Measurements from ENCODE around the gene CCT7. TPM values are rescaled to one million over a fixed set of nuclear protein-coding genes. Genes with fewer than 3 reads are reported as not detected.

The CCT7 gene
- total and polyA plus RNA-seq, 2 donors = 117 to 178 TPM

DNA sequence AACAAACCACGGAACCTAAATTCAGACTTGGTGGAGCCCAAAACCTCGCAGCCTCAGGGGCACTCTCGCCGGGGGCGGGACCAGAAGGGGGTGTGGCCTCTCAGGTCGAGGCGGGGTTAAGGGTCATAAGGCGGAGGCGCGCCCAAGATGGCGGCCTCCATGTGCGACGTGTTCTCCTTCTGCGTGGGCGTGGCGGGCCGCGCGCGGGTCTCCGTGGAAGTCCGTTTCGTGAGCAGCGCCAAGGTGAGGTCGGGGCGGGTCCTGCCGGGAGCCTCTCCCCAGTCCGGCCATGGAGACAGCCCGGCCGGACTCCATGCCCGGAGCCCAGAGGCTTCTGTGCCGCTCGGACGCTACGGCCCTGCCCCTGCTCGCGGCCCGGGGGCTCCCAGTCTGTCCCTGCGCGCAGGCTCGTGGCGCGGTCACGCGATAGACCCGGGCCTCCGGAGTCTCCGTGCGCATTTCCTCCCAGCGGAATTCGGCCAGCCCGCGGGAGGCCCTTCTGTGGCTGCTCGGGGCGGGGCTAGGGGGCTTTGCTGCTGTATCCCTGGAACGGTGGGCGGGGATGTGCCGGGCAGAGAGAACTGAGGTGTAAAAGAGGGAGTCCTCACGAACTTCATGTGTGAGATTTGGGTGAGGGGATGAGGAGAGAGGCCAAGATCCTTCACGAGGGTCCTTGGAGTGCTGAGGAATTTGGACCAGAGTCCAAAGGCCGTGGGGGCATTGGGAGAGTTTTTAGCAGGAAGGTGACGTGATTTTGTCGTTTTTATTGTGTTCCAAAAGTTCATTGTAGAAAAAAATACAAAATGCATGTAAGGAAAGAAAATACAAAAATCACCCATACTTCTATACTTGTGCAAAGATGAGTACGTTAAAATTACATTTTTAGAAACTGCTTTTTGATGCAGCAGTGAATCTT is 19.7 kb upstream of the CCT7 start, which contains the start of gene SMYD5:
Gene SMYD5 (plus strand): TSS at position 126 of the 916 bp plus-strand sequence. CDS start 22 bp downstream, at position 148.
- Histone ChIP-seq H3K36me3 (ENCODE audit: insufficient read depth) (no peaks in the 10 kb centered on the region), H3K4me3 (ENCODE audit: low read depth, low read length) (peak within 1 kb of the TSS; percentile 90), H3K27ac (ENCODE audit: low read depth) (peak within 1 kb of the TSS; percentile 48), H3K4me1 (ENCODE audit: insufficient read depth) (no peaks in the 10 kb centered on the region)
- DNase-seq (ENCODE audit: extremely low spot score) = peak; percentile 53
- under 1% methylated on average over 64 of the region's 64 CpGs for WGBS

DNA sequence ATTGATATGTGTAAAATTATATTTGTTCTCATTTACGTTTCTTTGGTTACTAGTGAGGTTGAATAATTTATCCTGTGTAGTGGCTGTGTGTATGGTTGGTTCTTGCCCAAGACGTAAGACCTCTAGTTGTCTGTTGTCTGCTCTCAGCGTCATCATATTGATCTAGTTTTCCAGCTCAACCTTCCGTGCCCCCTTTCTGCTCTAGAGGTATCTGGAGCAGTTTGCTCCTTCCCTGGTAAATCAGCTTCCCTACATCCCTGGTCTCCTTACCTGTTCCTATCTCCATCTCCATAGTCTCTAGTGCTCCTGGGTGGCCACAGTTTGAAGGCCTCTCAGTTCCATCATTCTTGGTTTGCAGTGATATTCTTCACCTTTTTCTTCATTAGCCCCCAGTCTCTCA is 18.9 kb upstream of the CCT7 start:
- 72% methylated on average over 4 of the region's 4 CpGs for WGBS
- no peak for DNase-seq (ENCODE audit: extremely low spot score)
- H3K36me3 ChIP-seq (ENCODE audit: insufficient read depth) = no peaks in the 10 kb centered on the region
- H3K27ac ChIP-seq (ENCODE audit: low read depth) = no peak overlapping the region
- no peaks in the 10 kb centered on the region for H3K4me1 ChIP-seq (ENCODE audit: insufficient read depth)
- H3K4me3 ChIP-seq (ENCODE audit: low read depth, low read length) = no peak overlapping the region

DNA sequence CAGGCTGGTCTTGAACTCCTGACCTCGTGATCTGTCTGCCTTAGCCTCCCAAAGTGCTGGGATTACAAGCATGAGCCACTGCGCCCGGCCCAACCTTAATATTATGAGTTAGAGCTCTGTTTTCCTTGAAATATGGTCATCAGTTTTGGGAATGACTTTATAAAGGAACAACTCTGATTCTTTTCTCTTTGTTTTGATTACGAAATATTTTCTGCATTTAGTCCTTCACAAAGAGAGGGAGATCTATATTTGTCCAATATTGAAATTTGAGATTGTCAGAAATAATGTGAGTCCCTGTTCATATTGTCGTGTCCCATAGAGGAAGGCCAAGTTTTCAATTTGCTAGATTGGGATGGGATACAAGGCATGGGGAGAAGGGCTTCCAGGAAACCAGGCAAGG is 16.9 kb upstream of the CCT7 start:
- no peak overlapping the region for H3K27ac ChIP-seq (ENCODE audit: low read depth)
- 91% methylated on average over 5 of the region's 5 CpGs for WGBS
- no peaks in the 10 kb centered on the region for H3K4me1 ChIP-seq (ENCODE audit: insufficient read depth)
- no peak overlapping the region for H3K4me3 ChIP-seq (ENCODE audit: low read depth, low read length)
- H3K36me3 ChIP-seq (ENCODE audit: insufficient read depth) = no peaks in the 10 kb centered on the region
- no peak for DNase-seq (ENCODE audit: extremely low spot score)

DNA sequence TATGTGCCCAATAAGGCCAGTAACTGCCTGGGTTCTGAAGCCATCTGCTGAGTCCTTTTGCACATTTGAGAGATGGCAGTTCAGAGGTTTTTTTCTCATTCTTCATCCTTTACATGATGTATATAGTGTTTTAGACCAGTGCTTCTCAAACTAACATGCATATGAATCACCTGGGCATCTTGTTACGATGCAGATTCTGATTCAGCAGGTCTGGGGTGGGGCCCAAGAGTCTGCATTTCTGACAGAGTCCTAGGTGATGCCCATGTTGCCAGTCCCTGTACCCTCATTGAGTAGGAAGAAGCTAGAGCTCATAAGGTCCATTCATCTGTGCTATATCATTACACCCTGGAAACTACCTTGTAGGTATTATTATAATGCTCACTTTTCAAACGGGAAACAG is 16.3 kb upstream of the CCT7 start:
- no peak for DNase-seq (ENCODE audit: extremely low spot score)

DNA sequence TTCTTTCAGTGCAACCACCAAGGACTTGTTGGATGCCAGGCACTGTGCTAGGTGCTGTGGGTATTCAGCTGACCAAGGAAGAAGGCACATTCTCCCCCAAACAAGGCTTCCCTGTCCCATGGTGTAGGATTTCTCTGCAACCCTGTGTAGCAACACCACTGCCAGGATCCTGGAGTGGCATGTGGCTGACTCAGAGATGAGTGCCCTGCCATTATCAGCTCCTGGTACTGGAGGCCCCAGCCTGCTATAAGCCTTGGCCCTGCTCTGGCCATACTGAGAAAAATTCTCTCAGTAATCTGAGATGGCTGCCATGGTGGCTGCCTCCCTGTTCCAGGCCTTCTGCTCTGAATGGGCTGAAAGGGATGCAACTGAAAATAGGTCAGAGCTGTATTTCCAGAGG is 15.8 kb upstream of the CCT7 start:
- no peaks in the 10 kb centered on the region for H3K36me3 ChIP-seq (ENCODE audit: insufficient read depth)
- no peak for DNase-seq (ENCODE audit: extremely low spot score)
- no peak overlapping the region for H3K27ac ChIP-seq (ENCODE audit: low read depth)
- H3K4me1 ChIP-seq (ENCODE audit: insufficient read depth) = no peaks in the 10 kb centered on the region
- no peak overlapping the region for H3K4me3 ChIP-seq (ENCODE audit: low read depth, low read length)

More for the DNA sequence above, 16.3 kb upstream of the CCT7 start:
- Histone ChIP-seq H3K36me3 (ENCODE audit: insufficient read depth) (no peaks in the 10 kb centered on the region), H3K4me3 (ENCODE audit: low read depth, low read length) (no peak overlapping the region), H3K4me1 (ENCODE audit: insufficient read depth) (no peaks in the 10 kb centered on the region), H3K27ac (ENCODE audit: low read depth) (no peak overlapping the region)
- 85% methylated on average over 2 of the region's 2 CpGs for WGBS

DNA sequence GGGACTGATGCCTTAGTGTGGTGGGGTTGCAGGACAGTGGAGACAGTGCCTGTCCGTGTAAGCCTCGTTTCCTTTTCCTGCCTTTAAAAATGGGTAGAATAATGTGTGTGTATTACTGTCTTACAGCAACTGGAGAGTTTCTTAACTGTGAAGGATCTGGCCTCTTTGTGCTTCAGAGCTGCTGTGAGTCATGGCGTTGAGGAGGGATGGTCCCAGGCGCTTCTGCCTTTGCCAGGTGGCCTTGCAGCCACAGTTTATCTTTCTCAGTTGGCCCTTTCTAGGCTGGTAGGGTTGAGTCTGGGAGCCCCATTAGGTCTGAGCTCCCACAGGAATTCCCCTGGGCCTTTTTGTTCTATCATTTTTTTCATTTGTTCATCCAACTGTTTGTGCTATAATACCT is 10.3 kb upstream of the CCT7 start:
- no peak overlapping the region for H3K4me3 ChIP-seq (ENCODE audit: low read depth, low read length)
- no peak for DNase-seq (ENCODE audit: extremely low spot score)
- no peaks in the 10 kb centered on the region for H3K36me3 ChIP-seq (ENCODE audit: insufficient read depth)
- WGBS = 88% methylated on average over 4 of the region's 4 CpGs
- no peak overlapping the region for H3K27ac ChIP-seq (ENCODE audit: low read depth)
- H3K4me1 ChIP-seq (ENCODE audit: insufficient read depth) = no peaks in the 10 kb centered on the region

DNA sequence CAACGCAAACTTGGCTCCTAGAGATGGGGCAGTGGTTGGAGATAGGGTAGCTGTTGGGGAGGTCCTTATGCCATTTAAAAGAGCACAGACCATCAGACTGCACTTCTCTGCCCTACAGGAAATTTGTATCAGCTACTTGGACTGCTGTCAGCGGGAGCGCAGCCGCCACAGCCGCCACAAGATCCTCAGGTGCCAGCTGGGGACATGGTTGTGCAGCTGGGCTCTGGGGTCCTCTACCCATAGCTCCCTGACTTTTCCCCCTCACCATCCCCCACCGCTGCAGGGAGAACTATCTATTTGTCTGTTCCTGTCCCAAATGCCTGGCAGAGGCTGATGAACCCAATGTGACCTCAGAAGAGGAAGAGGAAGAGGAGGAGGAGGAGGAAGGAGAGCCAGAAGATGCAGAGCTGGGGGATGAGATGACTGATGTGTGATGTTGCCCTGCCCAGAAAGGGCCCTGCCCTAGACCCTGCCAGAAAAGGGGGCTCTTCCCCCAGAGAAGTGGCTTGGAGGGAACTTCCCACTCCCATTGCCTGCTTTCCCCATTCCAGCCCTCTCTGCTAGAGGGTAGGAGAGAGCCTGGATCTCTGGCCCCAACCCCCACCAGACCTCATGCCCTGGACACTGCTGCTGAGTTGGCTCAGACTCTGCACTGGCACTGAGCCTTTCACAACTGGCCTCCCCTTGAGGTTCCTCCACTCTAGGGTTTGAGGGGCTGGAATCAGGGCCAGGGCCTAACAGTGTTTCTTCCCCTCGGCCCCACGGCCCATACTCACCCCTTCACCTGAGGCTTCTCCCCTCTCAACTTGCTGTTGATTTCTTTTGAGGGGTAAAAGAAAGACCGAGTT is 8.4 kb upstream of the CCT7 start:
- no peak for DNase-seq (ENCODE audit: extremely low spot score)
- Histone ChIP-seq H3K27ac (ENCODE audit: low read depth) (no peak overlapping the region), H3K36me3 (ENCODE audit: insufficient read depth) (no peaks in the 10 kb centered on the region), H3K4me3 (ENCODE audit: low read depth, low read length) (no peak overlapping the region), H3K4me1 (ENCODE audit: insufficient read depth) (no peaks in the 10 kb centered on the region)
- WGBS = 77% methylated on average over 9 of the region's 9 CpGs

DNA sequence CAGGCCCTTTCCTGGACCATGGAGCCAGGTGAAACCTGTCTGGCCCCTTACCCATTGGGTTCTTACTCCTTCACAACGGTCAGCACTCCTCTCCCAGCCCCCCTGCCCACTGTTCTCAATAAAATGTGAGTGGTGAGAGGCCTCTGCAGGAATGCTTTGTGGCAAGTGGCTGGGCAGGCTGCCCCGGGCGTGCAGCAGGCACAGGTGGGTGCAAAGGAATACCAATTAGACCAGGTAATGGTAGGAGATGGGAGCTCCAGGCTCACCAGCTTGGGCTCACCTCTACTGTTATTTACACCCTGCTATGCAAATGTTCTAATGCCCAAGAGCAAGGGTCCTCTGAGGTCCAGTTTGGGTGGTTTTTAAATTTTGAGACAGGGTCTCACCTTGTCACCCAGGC is 7.0 kb upstream of the CCT7 start:
- no peak for DNase-seq (ENCODE audit: extremely low spot score)
- 85% methylated on average over 3 of the region's 3 CpGs for WGBS
- Histone ChIP-seq H3K4me3 (ENCODE audit: low read depth, low read length) (no peak overlapping the region), H3K36me3 (ENCODE audit: insufficient read depth) (no peaks in the 10 kb centered on the region), H3K4me1 (ENCODE audit: insufficient read depth) (no peaks in the 10 kb centered on the region), H3K27ac (ENCODE audit: low read depth) (no peak overlapping the region)

DNA sequence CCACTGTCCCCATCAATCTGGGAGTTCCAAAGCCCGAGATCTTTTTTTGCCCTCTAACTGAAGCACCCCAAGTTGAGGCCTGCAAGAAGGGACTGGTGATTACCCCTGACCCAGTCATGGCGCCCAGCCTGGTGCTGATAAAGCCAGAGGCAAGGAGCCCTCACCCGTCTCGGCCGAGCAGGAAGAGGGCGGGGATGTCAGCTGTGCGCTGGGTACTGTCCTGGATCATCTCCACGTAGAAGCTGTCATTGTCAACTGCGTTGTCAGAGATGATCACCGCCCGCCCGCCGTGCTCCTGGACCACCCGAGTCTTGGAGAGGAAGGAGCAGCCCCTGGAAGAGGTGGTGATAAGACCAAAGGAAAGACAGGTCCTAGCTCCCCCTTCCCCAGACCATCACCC is 5.5 kb upstream of the CCT7 start:
- H3K4me3 ChIP-seq (ENCODE audit: low read depth, low read length) = no peak overlapping the region
- 80% methylated on average over 14 of the region's 14 CpGs for WGBS
- no peaks in the 10 kb centered on the region for H3K4me1 ChIP-seq (ENCODE audit: insufficient read depth)
- no peaks in the 10 kb centered on the region for H3K36me3 ChIP-seq (ENCODE audit: insufficient read depth)
- no peak for DNase-seq (ENCODE audit: extremely low spot score)
- H3K27ac ChIP-seq (ENCODE audit: low read depth) = no peak overlapping the region

DNA sequence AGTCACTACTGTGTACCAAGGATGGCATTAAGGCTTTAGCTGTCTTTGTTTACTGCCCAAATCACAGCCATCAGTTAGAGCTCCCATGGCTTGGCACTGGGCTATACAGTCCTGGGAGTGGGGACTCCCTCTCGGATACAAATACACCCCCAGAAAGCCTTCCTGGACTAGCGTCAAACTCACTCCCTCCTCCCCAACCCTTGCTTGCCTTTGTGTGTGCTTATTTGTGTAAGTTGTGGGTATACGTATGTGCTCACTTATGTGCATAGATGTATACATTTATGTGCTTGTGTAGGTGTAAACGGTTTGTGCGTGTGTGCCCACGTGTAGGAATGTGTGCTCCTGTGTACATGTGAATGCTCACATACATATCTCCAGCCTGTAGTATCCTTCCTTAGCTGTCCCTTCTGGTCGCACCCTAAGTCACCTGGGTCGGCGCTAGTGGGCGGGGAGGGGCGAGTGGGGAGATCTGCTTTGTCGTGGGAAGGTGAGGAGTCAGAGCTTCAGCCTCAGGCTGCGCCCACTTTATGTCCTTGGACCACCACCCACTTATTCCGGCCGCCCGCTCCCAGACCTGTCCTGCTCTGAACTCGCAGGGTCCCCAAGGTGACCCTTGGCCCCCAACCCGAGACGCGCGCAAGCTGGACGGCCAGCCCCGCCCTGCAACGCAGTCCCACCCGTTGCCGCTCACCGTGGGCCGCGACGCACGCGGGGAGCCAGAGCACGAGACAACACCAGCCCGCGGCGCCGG is 1.5 kb upstream of the CCT7 start:
- peaks cover 3% of the 10 kb centered on the region for H3K4me1 ChIP-seq (ENCODE audit: insufficient read depth)
- 1% methylated on average over 37 of the region's 37 CpGs for WGBS
- no peaks in the 10 kb centered on the region for H3K36me3 ChIP-seq (ENCODE audit: insufficient read depth)
- no peak overlapping the region for H3K27ac ChIP-seq (ENCODE audit: low read depth)
- H3K4me3 ChIP-seq (ENCODE audit: low read depth, low read length) = peak overlapping the region; percentile 71
- DNase-seq (ENCODE audit: extremely low spot score) = no peak

DNA sequence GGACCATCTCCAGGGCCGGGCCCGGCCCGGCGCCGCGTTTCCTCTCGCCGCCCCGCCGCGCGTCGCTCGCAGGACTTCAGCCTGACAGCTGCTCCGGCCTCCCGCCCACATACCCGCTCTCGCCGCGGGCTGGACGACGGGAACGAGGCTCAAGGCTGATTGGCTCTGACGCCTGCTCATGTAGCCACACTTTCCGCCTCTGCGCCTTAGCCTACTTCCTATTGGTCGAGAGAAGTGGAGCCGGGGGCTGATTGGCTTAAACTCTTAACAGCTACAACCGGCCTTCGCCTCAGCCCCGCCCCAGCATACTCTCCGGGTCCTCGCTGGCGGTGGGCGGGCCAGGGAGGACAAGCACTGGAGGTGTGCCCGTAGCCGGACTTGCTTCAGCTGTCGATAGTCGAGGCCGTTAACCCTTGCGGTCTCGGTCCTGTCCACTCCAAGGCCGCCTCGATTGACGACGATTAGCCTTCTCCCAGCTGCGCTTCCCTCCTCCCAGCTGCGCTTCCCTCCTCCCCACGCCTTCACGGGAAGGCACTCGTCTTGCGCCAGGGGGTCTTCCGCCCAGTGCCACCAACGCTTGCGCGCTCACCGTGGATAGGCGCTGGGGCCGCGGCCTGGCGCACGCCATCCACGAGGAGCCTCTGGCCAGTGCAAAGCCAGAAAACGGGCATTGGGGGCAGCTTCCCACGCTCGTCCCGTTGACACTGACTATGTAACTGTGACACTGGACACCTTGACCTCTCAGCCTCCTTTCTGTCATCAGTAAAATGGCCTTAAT is 765 bp upstream of the CCT7 start, which contains the start of gene PRADC1:
Gene PRADC1 (minus strand): TSS at position 86 of the 778 bp plus-strand sequence. CDS start 79 bp downstream, at position 7.
- peaks cover 3% of the 10 kb centered on the region for H3K4me1 ChIP-seq (ENCODE audit: insufficient read depth)
- peak within 1 kb of the TSS; percentile 38 for H3K27ac ChIP-seq (ENCODE audit: low read depth)
- under 1% methylated on average over 67 of the region's 67 CpGs for WGBS
- H3K4me3 ChIP-seq (ENCODE audit: low read depth, low read length) = peak within 1 kb of the TSS; percentile 71
- DNase-seq (ENCODE audit: extremely low spot score) = peak; percentile 99
- no peaks in the 10 kb centered on the region for H3K36me3 ChIP-seq (ENCODE audit: insufficient read depth)

DNA sequence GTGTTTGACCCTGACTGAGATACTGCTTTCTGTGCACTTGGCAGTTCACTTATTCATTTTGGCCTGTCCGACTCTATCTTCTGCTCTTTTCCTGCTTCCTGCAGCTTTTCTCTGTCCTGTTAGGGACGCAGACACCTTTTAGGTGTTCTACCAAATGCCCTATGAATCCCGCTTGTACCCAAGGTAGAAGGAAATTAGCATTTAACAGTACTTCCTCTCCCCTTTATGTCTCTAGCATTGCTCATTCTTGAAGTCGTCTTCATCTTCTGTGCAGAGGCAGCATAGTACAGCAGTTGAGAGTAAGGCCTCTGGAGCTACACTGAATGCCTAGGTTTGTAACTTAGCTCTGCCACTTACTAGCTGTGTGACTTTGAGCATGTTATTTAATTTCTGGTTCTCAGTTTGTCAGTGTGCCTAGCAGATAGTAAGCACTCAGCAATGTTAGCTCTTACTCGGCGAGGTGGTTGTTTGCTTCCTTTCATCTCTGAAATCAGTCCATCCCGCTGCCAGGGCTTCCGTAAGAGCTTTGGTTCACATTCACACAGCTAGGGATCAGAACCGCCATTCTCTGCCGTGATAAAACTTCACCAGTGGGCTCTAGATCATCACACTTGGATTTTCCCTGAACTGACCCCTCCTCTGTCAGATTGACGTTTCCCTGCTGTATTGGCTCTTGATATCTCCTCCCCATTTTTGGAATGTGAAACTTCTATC is 1.4 kb downstream of the CCT7 start:
- Histone ChIP-seq H3K36me3 (ENCODE audit: insufficient read depth) (no peaks in the 10 kb centered on the region), H3K4me3 (ENCODE audit: low read depth, low read length) (peak overlapping the region; percentile 71), H3K27ac (ENCODE audit: low read depth) (no peak overlapping the region), H3K4me1 (ENCODE audit: insufficient read depth) (peaks cover 3% of the 10 kb centered on the region)
- DNase-seq (ENCODE audit: extremely low spot score) = no peak
- WGBS = 58% methylated on average over 11 of the region's 11 CpGs
